Activated T-cell treated with anti-CD3 and anti-CD28 coated beads for 4 hours (primary cell): Measurements from ENCODE around the gene ACADSB.

Experiments
- DNase-seq: peaks from one replicate; pipeline ENCODE4 v3.0.0-alpha.2; 2020

Gene ACADSB

GRCh38 chr10:123008355-123009104 is at the start of gene ACADSB, which contains the start of gene IKZF5:
Gene ACADSB, plus strand, starts transcription at chr10:123009006. Its CDS starts 24 bp downstream, at chr10:123009030.
Gene IKZF5, minus strand, starts transcription at chr10:123008795. Its CDS starts 10,170 bp downstream, at chr10:122998625.
- peak; percentile 95 for DNase-seq

GRCh38 chr10:122962405-122962804 is 46.4 kb upstream of the ACADSB start:
- DNase-seq = no peak

- no peak for DNase-seq
Observed at GRCh38 chr10:122966879-122967278, 41.9 kb upstream of the ACADSB start.

- DNase-seq = no peak
Observed at GRCh38 chr10:122968698-122969097, 40.1 kb upstream of the ACADSB start.

- DNase-seq = no peak
Observed at GRCh38 chr10:122974023-122974422, 34.8 kb upstream of the ACADSB start.

- no peak for DNase-seq
Observed at GRCh38 chr10:122974543-122975064, 34.2 kb upstream of the ACADSB start.

- DNase-seq = peak; percentile 78
Observed at GRCh38 chr10:122980209-122981065, 28.4 kb upstream of the ACADSB start, which contains the start of gene PSTK. Gene PSTK, plus strand, starts transcription at chr10:122980401. Its CDS starts 79 bp downstream, at chr10:122980480.

- DNase-seq = no peak
Observed at GRCh38 chr10:122981066-122981464, 27.7 kb upstream of the ACADSB start.

- DNase-seq = no peak
Observed at GRCh38 chr10:122983898-122984297, 24.9 kb upstream of the ACADSB start.

- DNase-seq = no peak
Observed at GRCh38 chr10:122984708-122985107, 24.1 kb upstream of the ACADSB start.

- DNase-seq = no peak
Observed at GRCh38 chr10:122986335-122986734, 22.5 kb upstream of the ACADSB start.

- DNase-seq = no peak
Observed at GRCh38 chr10:122988501-122988900, 20.3 kb upstream of the ACADSB start.

- DNase-seq = no peak
Observed at GRCh38 chr10:122990278-122990677, 18.5 kb upstream of the ACADSB start.

- DNase-seq = no peak
Observed at GRCh38 chr10:122992031-122992585, 16.7 kb upstream of the ACADSB start.

- DNase-seq = no peak
Observed at GRCh38 chr10:122993797-122994336, 14.9 kb upstream of the ACADSB start.

- no peak for DNase-seq
Observed at GRCh38 chr10:122995936-122996335, 12.9 kb upstream of the ACADSB start.

- no peak for DNase-seq
Observed at GRCh38 chr10:122997864-122998263, 10.9 kb upstream of the ACADSB start.

GRCh38 chr10:122998360-122998917 is 10.4 kb upstream of the ACADSB start:
- DNase-seq = no peak

- DNase-seq = no peak
Observed at GRCh38 chr10:122998934-122999333, 9.9 kb upstream of the ACADSB start.

GRCh38 chr10:122999347-122999746 is 9.5 kb upstream of the ACADSB start:
- DNase-seq = no peak

- DNase-seq = no peak
Observed at GRCh38 chr10:123000155-123000554, 8.7 kb upstream of the ACADSB start.

GRCh38 chr10:123001370-123001769 is 7.4 kb upstream of the ACADSB start:
- no peak for DNase-seq

GRCh38 chr10:123004298-123004697 is 4.5 kb upstream of the ACADSB start:
- no peak for DNase-seq
